Measurements from ENCODE around the gene HEATR9. TPM values are rescaled to one million over a fixed set of nuclear protein-coding genes. Genes with fewer than 3 reads are reported as not detected.

HEATR9 gene
- total and polyA plus RNA-seq, 4 donors: 0.08 TPM; not detected in 3

DNA sequence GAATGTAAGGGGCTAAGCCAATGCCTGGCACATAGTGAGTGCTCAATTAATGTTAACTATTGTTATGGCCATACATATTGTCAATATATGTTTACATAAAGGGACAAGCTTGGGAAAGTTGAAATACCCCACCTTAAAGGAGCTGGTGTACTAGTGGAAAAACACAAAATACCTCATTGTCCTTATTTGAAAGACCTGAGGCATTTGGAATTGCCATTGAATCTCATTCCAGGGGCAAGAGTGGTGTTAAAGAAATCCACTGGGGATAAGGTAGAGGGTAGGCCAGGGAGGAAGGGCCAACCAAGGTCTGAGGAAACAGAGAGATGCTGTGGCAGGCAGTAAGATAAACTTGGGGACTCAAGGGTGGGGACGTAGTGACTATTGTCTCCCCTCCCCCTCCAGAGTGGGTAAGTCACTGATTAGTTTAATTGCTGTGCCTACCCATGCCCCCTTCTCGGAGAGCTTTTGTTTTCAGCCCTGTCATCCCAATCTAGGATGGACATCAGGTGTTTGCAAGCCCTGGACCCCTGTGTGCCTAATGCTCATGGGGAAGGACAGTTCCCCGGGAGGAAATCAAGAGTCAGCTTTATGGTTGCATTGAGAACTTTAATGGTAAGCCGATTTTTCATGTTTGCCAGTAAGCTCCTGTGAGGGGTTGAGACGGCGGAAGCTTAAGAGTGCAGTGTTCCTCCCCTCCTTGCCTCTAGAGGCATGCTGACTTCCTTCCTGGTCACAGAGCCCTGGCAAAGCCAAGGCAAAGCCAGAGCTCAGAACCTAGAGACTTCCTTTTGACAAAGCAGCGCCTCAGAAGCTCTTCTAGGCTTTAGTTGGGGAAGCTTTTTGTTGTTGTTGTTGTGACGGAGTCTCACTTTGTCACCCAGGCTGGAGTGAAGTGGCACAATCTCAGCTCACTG, 2.5 kb upstream of the HEATR9 start:
- H3K36me3 ChIP-seq (ENCODE audit: control insufficient read depth in 4 of 4, insufficient read depth in 3 of 4, low read depth in 1 of 4, low read length in 3 of 4): no peaks in the 10 kb centered on the region
- H3K4me1 ChIP-seq (ENCODE audit: control insufficient read depth in 4 of 4, insufficient read depth in 4 of 4, low read length in 3 of 4): no peaks in the 10 kb centered on the region
- no peak overlapping the region for H3K9ac ChIP-seq (ENCODE audit: low read depth in 1 of 2, low read length in 2 of 2)
- WGBS: 75% methylated on average over 8 of the region's 8 CpGs
- DNase-seq (ENCODE audit: low spot score): no peak
- H3K27me3 ChIP-seq (ENCODE audit: control insufficient read depth in 4 of 4, insufficient read depth in 4 of 4, low read length in 3 of 4): no peaks in the 10 kb centered on the region
- no peak overlapping the region for H3K4me3 ChIP-seq (ENCODE audit: low read depth in 1 of 3, low read length in 3 of 3)
- H3K27ac ChIP-seq (ENCODE audit: low read depth in 1 of 2, low read length in 2 of 2): no peak overlapping the region
- no peaks in the 10 kb centered on the region for H3K9me3 ChIP-seq (ENCODE audit: control insufficient read depth in 4 of 4, low read length in 3 of 4)
- TF ChIP-seq FOXA2 (IDR thresholded peaks at IDR 0.05): no peak
- TF ChIP-seq GABPA (IDR thresholded peaks at IDR 0.05 in 1 of 2, conservative IDR thresholded peaks at IDR 0.05 in 1 of 2): no peak
- TF ChIP-seq NR2F2 (IDR thresholded peaks at IDR 0.05): peak; percentile 32
- TF ChIP-seq YY1 (IDR thresholded peaks at IDR 0.05): no peak
- TF ChIP-seq ZBTB33 (IDR thresholded peaks at IDR 0.05): no peak

GRCh38 chr17:35867574-35867973, 1.1 kb downstream of the HEATR9 start:
- no peak overlapping the region for H3K4me3 ChIP-seq (ENCODE audit: low read depth in 1 of 3, low read length in 3 of 3)
- DNase-seq (ENCODE audit: low spot score): no peak
- H3K9ac ChIP-seq (ENCODE audit: low read depth in 1 of 2, low read length in 2 of 2): no peak overlapping the region
- no peaks in the 10 kb centered on the region for H3K9me3 ChIP-seq (ENCODE audit: control insufficient read depth in 4 of 4, low read length in 3 of 4)
- H3K27me3 ChIP-seq (ENCODE audit: control insufficient read depth in 4 of 4, insufficient read depth in 4 of 4, low read length in 3 of 4): no peaks in the 10 kb centered on the region
- TF ChIP-seq NR2F2 (IDR thresholded peaks at IDR 0.05) (no peak), ZBTB33 (IDR thresholded peaks at IDR 0.05) (no peak), SP1 (IDR thresholded peaks at IDR 0.05) (no peak), FOXA2 (IDR thresholded peaks at IDR 0.05) (no peak), TAF1 (conservative IDR thresholded peaks at IDR 0.05) (no peak), FOXA1 (IDR thresholded peaks at IDR 0.05) (no peak), HNF4A (conservative IDR thresholded peaks at IDR 0.05) (no peak), JUND (IDR thresholded peaks at IDR 0.05) (no peak), YY1 (IDR thresholded peaks at IDR 0.05) (no peak), EGR1 (IDR thresholded peaks at IDR 0.05; ENCODE audit: low read depth in 2 of 2) (no peak), GABPA (IDR thresholded peaks at IDR 0.05 in 1 of 2, conservative IDR thresholded peaks at IDR 0.05 in 1 of 2) (no peak), RXRA (IDR thresholded peaks at IDR 0.05) (no peak)
- TF ChIP-seq, protein P1, sequence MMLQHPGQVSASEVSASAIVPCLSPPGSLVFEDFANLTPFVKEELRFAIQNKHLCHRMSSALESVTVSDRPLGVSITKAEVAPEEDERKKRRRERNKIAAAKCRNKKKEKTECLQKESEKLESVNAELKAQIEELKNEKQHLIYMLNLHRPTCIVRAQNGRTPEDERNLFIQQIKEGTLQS (IDR thresholded peaks at IDR 0.05): no peak
- TF ChIP-seq, protein P2, sequence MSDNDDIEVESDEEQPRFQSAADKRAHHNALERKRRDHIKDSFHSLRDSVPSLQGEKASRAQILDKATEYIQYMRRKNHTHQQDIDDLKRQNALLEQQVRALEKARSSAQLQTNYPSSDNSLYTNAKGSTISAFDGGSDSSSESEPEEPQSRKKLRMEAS (IDR thresholded peaks at IDR 0.05): no peak
- TF ChIP-seq, protein P3, sequence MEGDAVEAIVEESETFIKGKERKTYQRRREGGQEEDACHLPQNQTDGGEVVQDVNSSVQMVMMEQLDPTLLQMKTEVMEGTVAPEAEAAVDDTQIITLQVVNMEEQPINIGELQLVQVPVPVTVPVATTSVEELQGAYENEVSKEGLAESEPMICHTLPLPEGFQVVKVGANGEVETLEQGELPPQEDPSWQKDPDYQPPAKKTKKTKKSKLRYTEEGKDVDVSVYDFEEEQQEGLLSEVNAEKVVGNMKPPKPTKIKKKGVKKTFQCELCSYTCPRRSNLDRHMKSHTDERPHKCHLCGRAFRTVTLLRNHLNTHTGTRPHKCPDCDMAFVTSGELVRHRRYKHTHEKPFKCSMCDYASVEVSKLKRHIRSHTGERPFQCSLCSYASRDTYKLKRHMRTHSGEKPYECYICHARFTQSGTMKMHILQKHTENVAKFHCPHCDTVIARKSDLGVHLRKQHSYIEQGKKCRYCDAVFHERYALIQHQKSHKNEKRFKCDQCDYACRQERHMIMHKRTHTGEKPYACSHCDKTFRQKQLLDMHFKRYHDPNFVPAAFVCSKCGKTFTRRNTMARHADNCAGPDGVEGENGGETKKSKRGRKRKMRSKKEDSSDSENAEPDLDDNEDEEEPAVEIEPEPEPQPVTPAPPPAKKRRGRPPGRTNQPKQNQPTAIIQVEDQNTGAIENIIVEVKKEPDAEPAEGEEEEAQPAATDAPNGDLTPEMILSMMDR (IDR thresholded peaks at IDR 0.05; ENCODE audit: low read depth, low read length, missing input control): no peak
- WGBS: 99% methylated on average over 3 of the region's 3 CpGs
- no peak overlapping the region for H3K27ac ChIP-seq (ENCODE audit: low read depth in 1 of 2, low read length in 2 of 2)
- H3K36me3 ChIP-seq (ENCODE audit: control insufficient read depth in 4 of 4, insufficient read depth in 3 of 4, low read depth in 1 of 4, low read length in 3 of 4): no peaks in the 10 kb centered on the region
- H3K4me1 ChIP-seq (ENCODE audit: control insufficient read depth in 4 of 4, insufficient read depth in 4 of 4, low read length in 3 of 4): no peaks in the 10 kb centered on the region
